GM18498 (cell line): Measurements from ENCODE around the gene ZBTB22.

Experiments
- ATAC-seq: cut with Tn5 transposase; IDR thresholded peaks from one replicate; pipeline ENCODE4 v1.9.1; 2021; ENCODE audit warnings: mild to moderate bottlenecking, moderate library complexity; ENCODE audit not compliant: unreplicated experiment

ZBTB22 gene

GRCh38 chr6:33330736-33331135 lies 13.2 kb upstream of the ZBTB22 start:
- no peak for ATAC-seq

GRCh38 chr6:33329058-33329457 lies 11.5 kb upstream of the ZBTB22 start:
- ATAC-seq: no peak

DNA sequence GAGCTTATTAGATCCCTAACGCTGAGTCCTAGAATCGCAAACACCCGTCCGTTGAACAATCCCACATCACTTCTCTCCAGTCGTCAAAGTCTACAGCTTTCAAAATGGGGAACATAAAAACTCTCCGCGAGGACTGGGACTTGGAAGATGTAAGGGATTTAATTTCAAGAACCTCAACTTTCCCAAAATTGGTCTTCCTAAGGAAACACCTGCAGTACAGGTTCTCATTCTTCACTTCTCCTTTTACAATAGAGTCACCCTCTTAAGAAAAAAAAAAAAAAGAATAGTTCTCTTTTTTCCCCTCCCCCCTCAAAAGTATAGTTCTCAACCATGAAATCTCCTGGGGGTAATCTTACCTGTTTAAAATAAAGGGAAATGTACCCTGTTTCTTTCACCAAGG lies 6.6 kb upstream of the ZBTB22 start:
- ATAC-seq: no peak

DNA sequence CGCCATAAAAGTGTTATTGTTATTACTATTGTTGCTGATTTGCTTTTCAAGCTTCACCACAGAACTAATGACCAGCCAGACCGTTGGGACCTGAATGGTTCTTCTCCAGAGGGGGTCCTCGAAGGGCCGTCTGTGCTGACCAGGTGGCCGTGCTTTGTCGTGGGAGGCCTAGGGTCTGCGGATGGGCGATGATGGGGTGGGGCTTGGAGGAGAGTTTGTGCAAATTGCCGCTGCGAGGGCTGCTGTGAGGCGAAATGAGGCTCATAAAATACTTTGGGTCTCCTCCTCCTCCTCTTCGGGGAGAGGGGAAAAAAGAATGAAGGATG lies 6.0 kb upstream of the ZBTB22 start:
- peak; percentile 7 for ATAC-seq

DNA sequence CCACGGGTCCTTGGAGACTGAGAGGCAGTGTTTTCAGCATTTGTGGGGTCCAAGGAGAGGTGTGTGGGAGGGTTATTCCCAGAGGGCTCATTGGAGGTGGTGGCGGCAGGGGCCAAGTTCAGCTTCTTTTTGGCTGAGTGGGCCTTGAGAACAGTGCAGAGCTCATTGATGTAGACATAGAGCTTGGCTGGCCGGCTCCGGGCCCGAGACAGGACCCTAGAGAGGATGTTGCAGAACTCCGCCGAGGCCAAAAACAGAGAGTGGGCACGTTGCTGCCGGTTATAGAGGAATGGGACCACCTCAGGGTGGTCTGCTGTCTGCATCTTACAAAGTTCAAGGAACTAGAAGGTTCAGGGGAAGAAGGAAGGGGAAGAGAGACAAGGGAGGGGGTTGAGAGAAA lies 3.7 kb upstream of the ZBTB22 start:
- no peak for ATAC-seq

- no peak for ATAC-seq
These were observed 3.0 kb upstream of the ZBTB22 start for GRCh38 chr6:33320315-33321181.

DNA sequence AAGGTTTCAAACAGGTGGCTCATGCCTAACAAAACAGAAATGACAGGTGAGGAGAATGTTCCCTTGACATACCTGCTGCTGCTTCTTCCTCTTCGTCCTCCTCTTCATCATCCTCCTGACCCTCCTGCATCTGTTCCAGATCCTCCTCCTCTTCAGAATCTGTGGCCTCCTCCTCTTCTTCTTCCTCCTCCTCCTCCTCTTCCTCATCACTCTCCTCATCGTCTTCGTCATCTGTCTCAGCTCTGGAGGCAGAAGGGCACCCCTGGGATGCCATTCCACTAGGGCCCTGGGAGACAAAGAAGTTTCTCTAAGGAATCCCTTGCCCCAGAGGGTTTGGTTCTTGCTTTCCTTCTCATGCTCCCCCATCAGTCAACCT lies 2.4 kb upstream of the ZBTB22 start:
- no peak for ATAC-seq

- ATAC-seq: no peak
These were observed 1.0 kb upstream of the ZBTB22 start for GRCh38 chr6:33318426-33319073.

- ATAC-seq: no peak
These were observed 200 bp downstream of the ZBTB22 start for GRCh38 chr6:33317419-33317668.

GRCh38 chr6:33316603-33317418 lies 733 bp downstream of the ZBTB22 start:
- ATAC-seq: no peak

- ATAC-seq: no peak
These were observed 1.5 kb downstream of the ZBTB22 start for GRCh38 chr6:33315793-33316602.

GRCh38 chr6:33314943-33315792 lies 2.4 kb downstream of the ZBTB22 start:
- ATAC-seq: no peak

GRCh38 chr6:33314515-33314942 lies 3.0 kb downstream of the ZBTB22 start:
- ATAC-seq: no peak

GRCh38 chr6:33313709-33314514 lies 3.6 kb downstream of the ZBTB22 start, which contains the start of gene TAPBP:
TSS of gene TAPBP (minus strand) at chr6:33314078. CDS start at chr6:33314041, 37 bp downstream.
- ATAC-seq: peak; percentile 32

DNA sequence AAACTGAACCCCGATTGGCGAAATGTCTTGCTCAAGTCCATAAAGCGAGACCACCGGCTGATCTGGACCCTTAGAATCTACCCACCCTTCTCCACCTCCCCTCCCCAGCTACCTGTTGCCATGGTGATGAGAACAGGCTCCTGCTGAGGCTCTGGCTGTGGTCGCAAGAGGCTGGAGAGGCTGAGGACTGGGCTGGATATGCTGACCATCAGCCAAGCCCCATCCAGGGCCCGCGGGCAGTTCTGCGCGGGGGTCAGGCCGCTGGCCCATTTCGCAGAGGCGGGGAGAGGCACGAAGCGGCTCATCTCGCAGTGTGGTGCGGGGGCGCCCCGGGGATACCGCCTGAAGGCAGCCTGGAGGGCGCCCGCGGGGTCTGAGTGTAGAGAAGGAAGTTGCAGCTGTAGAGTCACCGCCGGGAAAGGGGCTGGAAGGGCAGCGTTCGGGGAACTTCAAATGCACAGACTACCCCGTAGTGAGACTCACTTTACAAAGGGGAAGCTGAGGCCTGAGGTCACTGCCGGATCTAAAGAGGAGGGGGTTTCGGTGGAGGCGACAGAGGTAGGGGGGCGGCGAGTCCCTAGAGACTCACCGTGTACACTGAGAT lies 4.3 kb downstream of the ZBTB22 start:
- peak; percentile 1 for ATAC-seq

DNA sequence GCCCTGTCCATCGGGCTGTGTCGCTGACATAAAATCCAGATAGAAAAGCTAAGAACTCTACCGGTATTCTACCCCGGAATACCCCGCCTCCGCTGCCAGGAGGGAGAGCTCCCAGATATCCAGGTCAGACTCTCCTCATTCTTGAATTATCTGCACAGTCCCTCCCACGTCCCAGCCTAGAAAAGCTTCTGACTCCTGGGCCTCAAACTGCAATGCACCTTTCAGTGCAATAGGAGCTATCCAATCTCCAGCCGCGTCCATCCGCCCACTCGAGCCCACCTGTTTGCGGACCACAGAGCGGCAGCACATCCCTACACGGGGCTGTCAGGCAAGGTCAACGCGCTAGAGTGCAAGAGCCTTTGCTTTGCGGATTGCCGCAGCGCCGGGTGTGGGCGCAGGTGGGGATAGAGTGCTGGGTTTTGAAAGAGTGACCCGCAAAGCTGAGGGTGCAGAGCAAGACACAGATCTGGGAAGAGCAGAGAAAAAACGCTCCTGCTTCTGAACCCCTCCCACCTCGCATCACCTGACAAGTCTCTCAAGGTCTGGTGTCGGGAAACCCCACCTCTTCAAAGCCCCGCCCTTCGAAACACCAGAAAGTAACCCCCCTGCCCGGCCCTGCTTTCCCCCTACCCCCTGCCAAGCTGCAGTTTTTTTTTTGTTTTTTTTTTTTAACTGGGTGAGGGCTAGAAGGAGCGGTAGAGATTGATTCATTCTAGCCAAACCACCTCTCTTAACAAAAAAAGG lies 5.0 kb downstream of the ZBTB22 start:
- peak; percentile 23 for ATAC-seq

DNA sequence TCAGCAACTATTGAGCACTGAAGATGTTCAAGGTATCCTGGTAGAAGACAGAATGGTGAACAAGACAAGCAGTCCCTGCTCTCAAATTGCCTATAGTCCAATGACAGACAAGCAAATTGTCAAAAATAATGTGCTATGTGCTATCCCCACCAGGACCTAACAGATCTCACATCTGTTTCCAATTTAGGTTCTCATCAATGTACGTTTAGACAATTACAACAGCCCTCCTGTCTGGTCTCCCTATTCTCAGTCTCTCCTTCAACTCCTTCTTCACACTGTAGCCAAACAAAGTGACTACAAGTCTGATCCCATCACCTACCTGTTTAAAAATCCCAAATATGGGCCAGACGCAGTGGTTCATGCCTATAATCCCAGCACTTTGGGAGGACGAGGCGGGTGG lies 11.2 kb downstream of the ZBTB22 start:
- no peak for ATAC-seq

DNA sequence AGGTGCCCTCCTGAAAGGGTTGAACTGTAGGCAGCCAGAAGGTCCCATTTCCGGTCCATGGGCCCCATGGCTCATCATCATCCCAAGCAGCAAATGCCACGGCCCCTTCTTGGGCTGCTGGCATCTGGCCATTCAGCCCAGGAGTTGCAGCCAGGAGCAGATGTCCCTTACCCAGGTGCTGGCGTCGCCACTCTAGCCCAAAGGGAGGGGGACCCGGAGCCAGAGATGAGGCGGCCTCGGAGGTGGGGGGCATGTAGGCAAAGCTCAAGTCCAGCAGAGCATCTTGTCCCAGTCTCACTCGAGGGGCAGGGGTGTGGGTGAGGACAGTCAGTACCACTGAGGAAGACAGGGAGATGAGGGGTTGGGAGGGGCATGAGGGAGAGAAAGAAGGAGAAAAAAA lies 12.5 kb downstream of the ZBTB22 start:
- no peak for ATAC-seq
